ENCODE results near the gene NFAM1.

DNA sequence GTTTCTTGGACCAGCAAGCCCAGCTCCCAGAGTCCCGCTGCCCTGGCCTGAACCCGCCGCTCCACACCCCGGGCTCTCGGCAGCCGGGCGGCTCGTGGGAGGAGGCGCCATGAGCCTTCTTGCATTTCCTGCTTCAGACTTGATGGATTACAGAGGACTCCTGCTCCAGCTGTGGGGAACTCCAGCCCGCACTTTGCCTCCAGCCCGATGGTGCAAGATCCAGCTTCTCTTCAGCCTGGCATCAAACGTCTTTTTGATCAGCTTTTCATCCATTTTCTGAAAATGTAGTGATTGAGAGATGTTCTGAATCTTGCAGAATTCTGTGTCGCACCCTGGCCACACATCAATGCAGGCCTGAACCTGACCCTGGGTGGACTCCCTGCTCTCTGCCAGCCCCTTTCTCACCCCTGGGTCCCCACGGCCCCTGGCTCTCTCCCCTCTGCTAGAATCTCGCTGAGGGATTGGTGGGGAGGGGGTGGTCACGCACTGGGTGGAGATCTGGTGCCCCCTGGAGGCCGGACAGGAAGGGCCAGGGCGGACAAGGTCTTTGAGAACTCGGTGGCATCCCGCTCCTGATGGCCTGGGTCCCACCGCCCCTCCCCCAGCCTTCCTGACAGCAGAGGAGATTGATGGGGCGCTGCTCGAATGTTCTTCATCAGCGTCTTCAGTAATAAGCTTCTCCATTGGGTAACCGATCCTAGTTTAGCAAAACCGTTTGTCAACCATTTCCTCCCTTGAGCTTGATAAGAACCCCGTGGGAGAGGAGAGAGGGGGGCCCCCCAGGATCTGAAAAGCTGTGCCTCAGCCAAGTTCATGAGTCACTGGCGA, 12.1 kb upstream of the NFAM1 start:
- TF ChIP-seq CTCF (IDR thresholded peaks at IDR 0.05; ENCODE audit: low read depth, low read length, missing input control) (peak; percentile 43), NR2F2 (IDR thresholded peaks at IDR 0.05) (no peak), SP1 (IDR thresholded peaks at IDR 0.05) (peak; percentile 27), RXRA (IDR thresholded peaks at IDR 0.05) (peak in 1 of 2 donors; percentile 13)

All from liver (tissue), 3 donors.